ENCODE results near the gene GBP1.

Gene GBP1

GRCh38 chr1:89044970-89045721, 19.9 kb downstream of the GBP1 start:
- H3K4me3 ChIP-seq (ENCODE audit: low read depth, low read length) = no peak overlapping the region
- no peak for TF ChIP-seq CTCF (IDR thresholded peaks at IDR 0.05; ENCODE audit: low read depth, low read length, missing control alignments)
- DNase-seq (ENCODE audit: low read depth) = no peak

GRCh38 chr1:89043940-89044339, 21.1 kb downstream of the GBP1 start:
- TF ChIP-seq CTCF (IDR thresholded peaks at IDR 0.05; ENCODE audit: low read depth, low read length, missing control alignments) = no peak
- H3K4me3 ChIP-seq (ENCODE audit: low read depth, low read length) = no peak overlapping the region
- DNase-seq (ENCODE audit: low read depth) = no peak

- H3K4me3 ChIP-seq (ENCODE audit: low read depth, low read length) = no peak overlapping the region
- DNase-seq (ENCODE audit: low read depth) = no peak
- no peak for TF ChIP-seq CTCF (IDR thresholded peaks at IDR 0.05; ENCODE audit: low read depth, low read length, missing control alignments)
These were observed 22.5 kb downstream of the GBP1 start for GRCh38 chr1:89042491-89042890.

- DNase-seq (ENCODE audit: low read depth) = no peak
- no peak for TF ChIP-seq CTCF (IDR thresholded peaks at IDR 0.05; ENCODE audit: low read depth, low read length, missing control alignments)
- H3K4me3 ChIP-seq (ENCODE audit: low read depth, low read length) = no peak overlapping the region
These were observed 23.3 kb downstream of the GBP1 start for GRCh38 chr1:89041721-89042120.

GRCh38 chr1:89041119-89041641, 23.8 kb downstream of the GBP1 start:
- TF ChIP-seq CTCF (IDR thresholded peaks at IDR 0.05; ENCODE audit: low read depth, low read length, missing control alignments) = no peak
- H3K4me3 ChIP-seq (ENCODE audit: low read depth, low read length) = no peak overlapping the region
- DNase-seq (ENCODE audit: low read depth) = peak; percentile 73

GRCh38 chr1:89040315-89040626, 24.7 kb downstream of the GBP1 start:
- H3K4me3 ChIP-seq (ENCODE audit: low read depth, low read length) = no peak overlapping the region
- no peak for DNase-seq (ENCODE audit: low read depth)
- TF ChIP-seq CTCF (IDR thresholded peaks at IDR 0.05; ENCODE audit: low read depth, low read length, missing control alignments) = no peak

- H3K4me3 ChIP-seq (ENCODE audit: low read depth, low read length) = no peak overlapping the region
- TF ChIP-seq CTCF (IDR thresholded peaks at IDR 0.05; ENCODE audit: low read depth, low read length, missing control alignments) = no peak
- DNase-seq (ENCODE audit: low read depth) = no peak
These were observed 27.8 kb downstream of the GBP1 start for GRCh38 chr1:89037186-89037585.

Measured in GM12864 (cell line).